NCI-H2171 (cell line): ENCODE data around the gene STIM2.

Source experiments
- DNase-seq: peaks from one replicate; lab custom pipeline; 2025; lab: John Stamatoyannopoulos, UW

STIM2 gene

DNA sequence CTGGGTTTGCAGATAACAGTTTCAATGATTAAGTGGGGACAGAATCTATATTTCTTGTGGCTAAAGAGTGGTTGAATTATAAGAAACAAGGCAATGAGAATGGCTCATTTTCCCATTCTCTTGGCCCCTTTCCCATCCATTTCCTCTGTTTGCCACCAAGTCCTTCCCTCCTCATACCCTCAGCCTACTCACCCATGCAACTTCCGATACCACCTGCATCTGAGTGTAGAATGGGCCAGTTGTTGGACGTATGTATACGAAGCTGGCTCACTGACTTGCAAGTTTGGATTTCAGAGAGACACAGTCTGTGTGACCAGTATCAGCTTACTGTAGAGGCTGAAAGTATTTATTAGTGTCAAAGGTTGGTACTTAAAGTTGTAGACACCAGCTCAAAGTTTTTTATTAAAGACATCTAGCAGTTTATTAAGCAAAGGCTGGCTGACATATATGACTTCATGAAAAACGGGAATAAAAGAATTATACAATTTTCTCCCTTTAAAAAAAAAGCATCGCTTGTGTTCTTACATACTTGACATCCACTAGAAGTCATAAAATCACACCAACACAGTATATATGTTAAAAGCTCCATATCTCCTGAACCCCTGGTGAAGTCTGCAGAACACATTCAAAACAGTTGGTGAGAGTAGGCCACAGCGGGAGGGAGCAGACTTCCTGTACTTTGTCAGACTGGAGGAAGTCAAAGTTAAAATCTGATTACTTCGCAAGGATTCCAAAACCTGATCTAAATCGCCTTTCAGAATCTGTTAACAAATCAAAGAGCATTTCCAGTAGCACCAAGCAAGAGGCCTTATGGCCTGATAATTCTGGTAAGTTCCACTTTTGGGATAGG, 22.4 kb upstream of the STIM2 start:
- DNase-seq: no peak

DNA sequence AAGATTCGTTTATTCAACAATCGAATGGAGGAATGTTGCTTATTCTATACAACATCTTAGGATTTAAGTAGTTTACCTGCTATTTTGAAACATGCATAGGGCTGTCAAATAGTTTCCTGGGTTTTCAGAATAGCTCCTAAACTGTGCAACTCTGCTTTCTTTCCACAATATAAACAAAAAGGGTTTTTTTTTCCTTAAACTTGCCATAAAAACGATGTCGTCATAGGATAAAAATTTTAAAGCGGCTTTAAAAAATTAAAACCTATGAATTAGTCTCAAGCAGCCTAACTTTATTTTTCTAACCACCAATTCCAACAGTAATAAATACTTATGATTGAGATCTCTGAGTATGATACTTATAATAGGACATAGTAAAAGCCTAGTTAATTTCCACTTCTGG, 21.6 kb upstream of the STIM2 start:
- no peak for DNase-seq

DNA sequence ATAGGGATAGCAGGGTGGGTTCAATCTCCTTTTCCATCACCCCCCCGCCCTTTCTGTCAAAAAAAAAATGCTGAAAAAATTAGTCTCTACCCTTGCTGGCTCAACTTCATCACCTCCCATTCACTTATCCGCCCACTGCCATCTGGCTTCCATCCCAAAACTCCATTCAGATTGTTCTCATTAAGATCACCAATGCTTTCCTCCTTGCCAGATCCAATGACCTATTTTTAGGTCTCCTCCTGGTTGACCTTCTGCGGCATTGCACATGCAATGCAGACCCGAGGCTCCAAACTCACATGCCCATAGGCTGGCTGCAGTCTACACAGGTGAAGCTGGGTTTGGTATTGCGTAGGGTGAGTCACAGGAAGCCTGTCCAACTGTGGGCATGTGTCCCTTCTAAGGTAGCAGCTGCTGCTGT, 21.1 kb upstream of the STIM2 start:
- DNase-seq: peak; percentile 49

DNA sequence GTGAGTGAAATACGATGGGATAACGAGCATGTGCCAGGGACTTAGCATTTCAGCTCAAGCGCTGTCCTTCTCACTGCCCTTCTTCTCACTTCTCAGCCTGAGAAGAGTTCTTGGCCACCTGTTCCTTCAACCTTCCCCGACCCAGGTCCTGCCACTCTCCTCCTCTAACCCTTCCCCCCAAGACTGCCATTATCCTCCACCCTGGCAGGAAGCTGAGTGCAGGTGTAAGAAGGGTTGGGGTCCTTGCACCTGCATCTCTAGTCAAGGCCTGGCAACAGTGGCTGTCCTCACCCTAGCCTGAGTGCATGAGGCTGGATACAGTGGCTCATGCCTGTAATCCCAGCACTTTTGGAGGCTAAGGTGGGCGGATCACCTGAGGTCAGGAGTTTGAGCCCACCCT, 19.9 kb upstream of the STIM2 start:
- no peak for DNase-seq

DNA sequence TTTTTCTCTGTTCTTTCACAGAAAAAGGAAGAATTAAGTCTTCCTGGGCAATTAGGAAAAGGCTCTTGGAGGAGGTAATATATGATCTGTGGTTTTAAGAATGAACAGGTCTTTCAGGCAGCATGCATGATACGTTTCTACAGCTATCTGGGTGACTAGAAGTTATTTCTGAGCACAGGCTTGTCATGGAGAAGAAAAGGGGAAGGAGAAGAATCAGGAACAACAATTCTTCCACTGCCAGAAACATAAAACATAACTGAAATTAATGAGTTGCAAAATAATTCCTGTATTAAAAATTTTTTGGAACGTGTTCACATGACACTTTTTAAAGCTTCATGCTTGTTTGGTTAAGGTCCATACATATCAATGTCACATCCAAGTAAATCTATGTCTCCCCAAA, 17.7 kb upstream of the STIM2 start:
- no peak for DNase-seq

DNA sequence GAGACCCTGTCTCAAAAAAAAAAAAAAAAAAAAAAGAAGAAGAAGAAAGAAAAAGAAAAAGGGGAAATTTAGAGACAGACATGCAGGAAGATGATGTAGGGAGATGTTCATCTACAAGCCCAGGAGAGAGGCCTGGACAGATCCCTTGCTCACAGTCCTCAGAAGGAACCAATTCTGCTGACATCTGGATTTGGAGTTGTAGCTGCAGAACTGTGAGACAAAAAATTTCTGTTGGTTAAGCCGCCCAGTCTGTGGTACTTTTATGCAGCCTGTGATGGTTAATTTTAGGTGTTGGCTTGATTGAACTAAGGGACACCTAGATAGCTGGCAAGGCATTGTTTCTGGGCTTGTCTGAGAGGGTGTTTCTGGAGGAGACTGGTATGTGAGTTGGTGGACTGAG, 10.1 kb upstream of the STIM2 start:
- DNase-seq: no peak

DNA sequence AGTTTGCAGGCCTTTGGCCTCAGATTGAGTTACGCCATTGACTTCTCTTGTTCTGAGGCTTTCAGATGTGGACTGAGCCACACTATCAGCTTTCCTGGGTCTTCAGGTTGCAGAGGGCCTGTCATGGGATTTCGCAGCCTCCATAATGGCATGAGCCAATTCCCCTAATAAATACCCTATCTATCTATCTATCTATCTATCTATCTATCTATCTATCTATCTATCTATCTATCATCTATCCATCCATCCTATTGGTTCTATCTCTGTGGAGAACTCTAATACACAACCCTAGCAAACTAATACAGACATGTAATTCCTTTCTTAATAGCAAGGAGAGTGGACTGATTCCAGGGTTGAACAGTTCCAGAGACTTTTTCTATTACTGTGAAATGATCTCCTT, 9.5 kb upstream of the STIM2 start:
- DNase-seq: no peak

DNA sequence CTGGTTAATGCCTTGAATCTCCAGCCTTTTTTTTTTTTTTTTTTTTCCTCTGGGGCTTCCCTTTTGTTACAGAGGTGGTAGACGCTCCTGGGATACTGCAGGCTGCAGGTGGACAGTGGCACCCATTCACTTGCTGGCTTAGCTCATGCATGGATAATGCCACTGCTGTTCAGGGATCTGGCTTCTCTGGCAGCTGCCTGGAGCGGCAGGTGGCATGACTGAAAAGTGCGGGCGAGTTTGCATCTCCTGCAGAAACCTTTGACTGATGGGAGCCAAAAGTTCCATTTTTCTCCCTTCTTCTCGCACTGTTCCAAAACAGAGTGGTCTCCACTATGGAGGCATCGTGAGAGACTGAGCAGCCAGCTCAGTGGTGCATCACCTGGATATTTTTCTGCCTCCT, 5.9 kb upstream of the STIM2 start:
- peak; percentile 35 for DNase-seq

DNA sequence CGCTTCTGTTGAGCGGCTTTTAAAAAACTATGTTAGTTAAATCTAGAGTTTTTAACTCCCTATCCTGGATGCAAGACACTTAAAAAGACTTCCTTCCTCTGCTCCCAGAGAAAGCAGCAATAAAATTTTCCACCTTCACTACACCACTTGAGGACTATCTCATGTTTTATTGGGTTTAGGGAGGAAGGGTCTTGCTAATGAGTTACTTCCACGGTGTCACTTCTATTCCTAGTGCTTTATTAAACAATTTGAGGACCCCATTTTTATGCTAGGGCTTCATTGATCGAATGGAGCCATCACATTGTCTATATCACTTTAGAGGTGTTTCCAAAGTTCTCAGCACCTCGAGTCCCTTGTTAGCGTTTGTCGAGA, 3.7 kb upstream of the STIM2 start:
- DNase-seq: no peak

DNA sequence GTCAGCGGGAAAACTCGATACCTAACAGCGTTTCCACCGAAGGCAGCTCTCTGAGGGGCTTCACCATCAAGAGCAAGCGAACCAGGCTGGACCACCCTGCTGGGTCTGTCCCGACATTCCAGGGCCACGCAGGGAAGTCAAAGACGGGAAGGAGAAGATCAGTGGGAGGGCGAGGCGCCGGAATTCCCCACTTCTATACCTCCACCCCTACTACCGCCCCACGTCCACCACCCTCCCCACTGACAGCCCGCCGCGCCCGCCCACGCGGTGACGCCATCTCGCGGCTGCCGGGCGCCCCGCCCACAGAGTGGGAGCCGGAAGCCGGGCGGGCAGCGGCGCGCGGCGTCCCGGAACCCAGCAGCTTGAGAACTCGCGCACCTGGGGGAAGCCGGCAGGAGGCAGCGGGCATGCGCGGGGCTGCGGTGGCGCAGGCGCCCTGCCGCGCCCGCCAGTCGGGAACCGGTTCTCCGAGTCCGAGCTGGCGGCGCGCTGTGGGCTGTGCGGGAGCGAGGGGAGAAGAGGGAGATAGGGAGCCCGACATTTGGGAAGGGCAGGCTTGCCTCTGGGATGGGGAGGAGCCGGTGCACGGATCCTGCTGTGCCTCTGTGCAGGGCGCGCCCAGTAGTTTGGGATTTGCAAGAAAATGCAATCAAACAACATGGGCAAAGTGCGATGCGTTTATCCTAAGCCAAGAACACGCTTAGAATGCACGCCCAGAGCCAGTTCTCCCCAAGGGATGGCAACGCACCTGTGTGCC, 3.2 kb upstream of the STIM2 start:
- peak; percentile 64 for DNase-seq

DNA sequence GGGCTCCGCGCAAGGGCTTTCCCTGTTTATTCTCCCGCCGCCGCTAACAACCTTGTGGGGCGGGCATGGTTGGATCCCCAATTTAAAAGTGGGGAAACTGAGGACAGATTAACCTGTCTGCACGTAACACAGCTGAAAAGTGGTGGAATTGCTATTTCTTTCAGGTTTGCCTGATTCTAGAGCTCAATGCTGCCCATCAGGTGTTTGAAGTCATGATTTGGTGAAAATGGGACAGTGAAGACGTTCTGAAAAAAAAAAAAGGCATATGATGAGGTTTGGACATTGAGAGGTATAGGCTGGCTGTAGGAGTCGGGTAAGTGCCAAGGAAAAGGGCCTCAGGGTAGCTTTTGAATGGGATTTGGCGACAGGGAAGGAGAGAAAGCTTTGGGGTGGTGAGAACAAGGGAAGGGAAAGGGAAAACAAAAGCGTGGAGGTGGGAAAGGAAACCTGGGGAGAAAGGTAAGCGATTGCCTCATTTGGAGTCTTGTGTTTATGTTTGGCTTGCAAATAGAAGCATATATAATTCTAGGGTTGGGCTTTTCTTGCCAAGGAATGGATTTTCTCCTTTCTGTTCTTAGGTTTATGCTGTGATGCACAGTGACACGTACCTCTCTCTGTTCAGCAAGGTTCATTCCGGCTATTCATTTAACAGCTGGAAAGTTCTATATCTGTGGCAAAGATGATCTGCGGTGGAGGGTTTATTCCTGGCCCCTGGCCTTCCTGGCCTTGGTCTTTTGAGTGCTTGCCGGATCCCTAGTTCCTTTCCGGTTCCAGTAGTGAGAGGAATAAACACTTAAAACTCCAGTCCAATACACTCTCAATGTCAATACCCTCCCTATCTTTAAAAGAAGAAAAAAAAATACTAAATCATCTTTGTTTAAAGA, 2.4 kb upstream of the STIM2 start:
- no peak for DNase-seq

DNA sequence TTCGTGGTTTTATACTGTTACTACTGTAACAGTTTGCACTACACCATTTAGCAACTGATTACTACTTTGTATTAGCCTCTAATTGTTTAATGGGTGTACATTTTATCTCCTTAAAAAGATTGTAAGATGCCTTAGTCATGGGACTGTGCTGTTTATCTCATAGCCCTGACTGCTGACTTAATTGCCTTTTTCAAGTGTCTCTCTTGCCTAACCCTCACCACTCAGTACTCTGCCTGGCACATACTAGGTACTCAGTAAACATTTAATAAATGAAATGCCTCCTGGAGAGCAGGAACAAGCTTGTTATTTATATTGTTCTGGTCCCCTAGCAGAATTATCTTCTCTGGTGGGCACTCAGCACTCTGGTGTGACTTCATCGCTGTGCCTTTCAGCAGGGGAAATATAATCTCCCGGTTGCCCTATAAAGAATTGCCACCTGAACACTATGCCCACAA, 1.7 kb upstream of the STIM2 start:
- no peak for DNase-seq

DNA sequence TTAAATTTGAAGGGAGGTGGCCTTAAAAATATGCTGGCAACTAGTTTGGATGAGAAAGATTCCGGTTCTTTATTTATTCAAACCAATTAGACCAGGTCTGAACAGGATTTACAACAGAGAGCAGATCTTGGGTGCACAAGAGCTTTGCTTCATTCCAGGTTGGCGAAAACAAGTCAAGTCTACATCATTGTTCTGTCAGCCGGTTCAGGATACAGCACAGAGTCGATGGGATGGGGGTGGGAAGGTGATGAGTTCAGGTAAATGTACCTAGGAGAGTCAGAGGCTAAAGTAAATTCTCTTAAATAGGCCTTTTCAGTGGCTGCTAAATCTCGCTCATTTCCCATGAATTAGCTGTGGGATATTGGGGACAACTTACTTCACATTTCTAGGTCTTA, 882 bp upstream of the STIM2 start:
- no peak for DNase-seq

DNA sequence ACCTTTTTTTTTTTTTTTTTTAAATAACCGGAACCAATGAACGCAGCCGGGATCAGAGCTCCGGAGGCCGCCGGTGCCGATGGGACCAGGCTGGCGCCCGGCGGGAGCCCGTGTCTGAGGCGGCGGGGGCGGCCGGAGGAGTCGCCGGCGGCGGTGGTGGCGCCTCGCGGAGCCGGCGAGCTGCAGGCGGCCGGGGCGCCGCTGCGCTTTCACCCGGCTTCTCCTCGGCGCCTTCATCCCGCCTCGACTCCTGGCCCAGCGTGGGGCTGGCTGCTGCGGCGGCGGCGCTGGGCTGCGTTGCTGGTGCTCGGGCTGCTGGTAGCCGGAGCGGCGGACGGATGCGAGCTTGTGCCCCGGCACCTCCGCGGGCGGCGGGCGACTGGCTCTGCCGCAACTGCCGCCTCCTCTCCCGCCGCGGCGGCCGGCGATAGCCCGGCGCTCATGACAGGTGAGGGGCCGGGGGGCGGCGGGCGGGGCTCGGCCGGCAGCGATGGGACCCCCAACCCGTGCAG, 337 bp downstream of the STIM2 start:
- no peak for DNase-seq

DNA sequence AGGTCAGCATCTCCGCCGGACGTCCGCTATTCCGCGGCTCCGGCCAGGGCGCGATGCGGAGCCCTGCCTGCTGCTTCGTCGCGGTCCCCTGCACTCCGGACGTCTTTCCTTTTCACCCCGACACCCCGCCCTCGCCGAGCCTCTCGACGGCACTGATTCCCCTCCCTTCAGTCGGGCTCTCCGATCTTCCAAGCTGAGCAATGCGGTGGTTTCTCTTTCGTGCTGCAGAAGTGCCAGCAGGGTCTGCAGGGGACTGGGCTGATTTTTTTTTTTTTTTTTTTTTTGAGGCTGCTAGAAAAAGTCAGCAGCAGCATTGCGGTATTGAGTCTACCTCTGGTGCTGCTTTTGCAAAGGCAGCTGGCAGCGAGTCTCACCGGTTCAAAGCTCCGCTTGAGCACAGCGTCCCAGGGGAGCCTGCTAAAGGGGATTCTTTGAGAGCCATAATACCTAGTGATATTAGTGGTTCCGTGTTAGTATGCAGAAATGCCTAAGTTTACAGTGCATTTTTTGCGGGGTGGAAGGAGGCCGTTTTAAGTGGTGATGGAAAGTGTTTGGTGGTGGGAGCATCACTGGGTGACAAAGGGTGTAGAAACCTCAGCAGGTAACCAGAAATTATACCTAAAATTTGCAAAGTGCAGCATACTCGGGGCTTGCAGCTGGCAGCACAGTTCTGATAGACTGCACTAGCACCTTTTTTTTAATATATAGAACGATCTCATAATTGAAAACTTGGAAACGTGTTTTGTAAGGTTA, 969 bp downstream of the STIM2 start:
- peak; percentile 59 for DNase-seq

DNA sequence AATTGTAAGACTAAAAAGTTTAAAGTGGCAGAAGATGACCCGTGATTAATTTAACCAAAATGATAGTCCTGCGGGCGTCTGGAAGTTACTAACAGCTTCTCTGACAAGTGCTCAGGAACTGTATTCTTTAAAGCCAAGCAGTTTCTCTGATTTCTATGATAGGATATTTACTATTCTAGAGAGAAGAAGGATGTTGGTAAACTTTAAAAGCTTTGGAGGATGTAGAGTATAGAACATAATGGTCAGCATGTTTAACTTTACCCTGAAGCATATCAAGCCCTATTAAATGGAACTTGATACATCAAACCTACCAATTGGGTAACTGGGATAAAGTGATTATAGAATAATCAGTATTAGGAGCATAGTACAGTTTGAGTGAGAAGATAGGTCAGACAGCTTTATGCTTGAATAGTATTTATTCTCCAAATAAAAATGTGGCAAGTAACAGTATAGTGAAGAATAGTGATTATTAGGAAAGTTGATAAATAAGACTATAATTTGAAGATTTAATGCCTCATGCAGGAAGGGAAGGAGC, 1.8 kb downstream of the STIM2 start:
- DNase-seq: no peak

DNA sequence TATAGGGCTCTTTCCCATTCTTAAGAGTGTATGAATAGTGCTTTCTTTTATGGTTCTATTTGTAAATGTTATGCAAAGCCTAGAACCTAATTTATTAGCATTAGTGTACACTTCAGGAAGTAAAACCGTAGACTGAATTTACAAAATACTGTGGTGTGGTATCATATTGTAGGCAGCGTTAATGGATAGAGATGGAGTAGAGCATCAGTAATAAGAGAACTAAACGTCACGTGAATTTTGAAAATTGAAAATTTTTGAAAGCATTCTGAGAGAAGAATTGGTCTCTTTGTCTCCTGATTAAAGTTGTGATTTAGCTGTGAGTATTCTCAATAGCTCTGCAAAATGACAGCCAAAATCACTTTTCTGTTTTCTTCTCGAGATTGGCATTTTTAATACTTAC, 2.9 kb downstream of the STIM2 start:
- no peak for DNase-seq

DNA sequence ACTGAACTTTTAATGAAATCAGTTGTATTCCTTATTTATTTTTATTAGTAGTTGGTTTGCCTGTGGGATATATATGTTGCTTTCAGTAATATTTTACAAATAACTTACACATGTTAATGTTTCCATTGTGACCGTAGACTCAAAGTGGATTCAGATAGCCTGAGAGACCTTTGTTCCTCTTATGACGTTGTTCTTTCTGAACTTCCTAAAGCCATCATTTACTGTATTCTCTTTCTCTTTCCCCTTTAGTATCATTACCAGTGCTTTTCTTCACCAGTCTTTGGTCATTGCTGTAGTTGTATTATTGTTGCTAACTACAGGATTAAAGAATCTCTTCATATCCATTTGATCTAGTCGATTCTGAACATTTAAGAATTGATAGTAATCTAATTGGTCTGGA, 4.3 kb downstream of the STIM2 start:
- no peak for DNase-seq

DNA sequence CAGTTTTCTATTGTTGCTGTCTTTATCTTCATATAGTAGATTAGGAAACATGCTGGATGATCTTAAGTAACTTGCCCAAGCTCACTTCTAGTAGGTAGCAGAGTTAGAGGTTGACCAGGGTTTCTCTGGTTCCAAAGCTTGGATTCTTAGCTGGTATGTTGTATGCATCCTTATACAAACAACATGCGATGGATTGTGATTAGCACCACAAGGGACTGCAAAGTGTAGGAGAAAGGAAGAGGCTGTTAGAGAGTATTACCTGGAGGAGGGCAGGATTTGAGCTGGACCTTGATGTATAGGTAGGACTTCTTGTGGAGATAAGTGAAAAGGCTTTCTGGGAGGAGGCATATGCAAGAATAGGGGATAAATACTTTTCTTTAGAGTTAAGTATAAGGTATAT, 5.6 kb downstream of the STIM2 start:
- DNase-seq: no peak

DNA sequence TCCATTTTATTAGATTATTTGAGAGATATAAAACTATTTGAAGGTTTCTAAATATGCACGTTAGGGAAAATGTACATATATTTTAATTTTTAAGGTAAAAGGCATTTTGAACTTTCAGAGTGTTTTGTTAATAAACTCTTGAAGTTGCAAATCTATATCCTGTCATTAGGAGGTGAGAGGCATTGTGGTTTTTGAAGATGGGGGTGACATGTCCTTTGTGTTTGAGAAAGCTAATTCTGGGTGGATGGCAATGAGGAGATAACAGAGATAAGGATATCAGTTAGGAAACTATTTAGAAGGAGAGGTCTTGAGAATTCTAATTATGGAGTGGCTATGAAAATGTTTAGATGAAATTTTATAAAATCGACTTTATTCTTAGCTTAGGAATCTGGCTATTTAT, 6.1 kb downstream of the STIM2 start:
- DNase-seq: no peak
